GM18868 (cell line): ENCODE results near the gene FOCAD.
A peak's percentile ranks its signal among the peaks of the same experiment; 100 is the strongest.

Source experiments
- ATAC-seq: cut with Tn5 transposase; IDR thresholded peaks from one replicate; pipeline ENCODE4 v1.9.1; 2021; ENCODE audit warnings: mild to moderate bottlenecking, moderate library complexity; ENCODE audit not compliant: unreplicated experiment

Gene FOCAD

GRCh38 chr9:20788526-20789451 is 104.7 kb downstream of the FOCAD start:
- ATAC-seq, result no peak

DNA sequence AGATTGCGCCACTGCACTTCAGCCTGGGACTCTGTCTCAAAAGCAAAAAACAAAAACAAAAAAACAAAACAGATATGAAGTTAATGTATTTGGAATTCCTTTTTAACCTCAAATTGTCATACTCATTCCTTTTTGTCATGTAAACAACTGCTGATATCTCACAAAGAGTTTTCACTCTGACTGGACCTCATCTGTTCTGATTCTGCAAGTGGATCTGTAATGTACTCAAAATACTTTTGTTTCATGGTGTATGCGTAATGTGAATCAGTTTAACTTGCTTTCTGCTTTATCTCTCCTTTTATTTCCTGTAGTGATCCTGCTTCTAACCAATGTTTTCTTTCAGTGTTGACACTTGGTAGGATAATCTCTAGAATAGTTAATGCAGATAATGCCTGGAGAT is 106.7 kb downstream of the FOCAD start:
- ATAC-seq, result no peak

DNA sequence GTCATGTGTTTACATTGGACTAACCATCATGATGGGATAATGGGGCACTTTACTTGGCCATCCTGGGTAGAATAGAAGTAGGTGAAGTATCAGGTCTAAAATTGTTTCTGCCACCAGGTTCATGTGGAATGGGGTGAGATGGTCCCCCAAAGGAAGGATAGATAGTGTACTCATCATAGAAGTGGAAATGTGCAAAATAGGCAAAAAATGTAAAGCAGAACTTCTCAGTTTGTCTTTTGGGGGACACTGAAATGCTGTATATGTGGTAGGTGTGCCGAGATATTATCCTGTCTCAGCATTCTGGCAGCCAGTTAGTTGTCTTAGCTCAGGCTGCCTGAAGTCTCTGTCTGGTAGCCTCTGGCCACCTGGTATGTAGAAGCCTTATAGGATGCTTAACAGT is 107.6 kb downstream of the FOCAD start:
- ATAC-seq, result no peak

GRCh38 chr9:20804489-20805250 is 120.6 kb downstream of the FOCAD start:
- ATAC-seq, result no peak

- no peak for ATAC-seq
Measured at GRCh38 chr9:20805766-20806165, 121.7 kb downstream of the FOCAD start.

DNA sequence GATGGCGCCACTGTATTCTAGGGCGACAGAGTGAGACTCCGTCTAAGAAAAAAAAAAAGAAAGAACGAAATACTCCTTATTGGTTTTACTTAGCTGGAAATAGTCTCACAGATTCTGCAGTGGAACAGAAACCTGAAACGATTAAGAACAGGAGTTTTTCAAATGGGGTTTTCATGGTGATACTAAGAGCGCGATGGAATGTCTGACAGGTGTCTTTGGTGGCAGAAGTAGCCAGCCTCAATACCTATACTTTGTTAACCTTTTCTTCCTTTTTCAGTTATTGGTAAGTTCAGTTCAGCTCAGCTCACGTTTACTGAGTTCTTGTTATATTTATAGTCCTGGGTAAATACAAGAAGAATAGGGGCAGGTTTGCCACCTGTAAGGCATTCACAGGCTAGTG is 123.9 kb downstream of the FOCAD start:
- peak; percentile 47 for ATAC-seq

GRCh38 chr9:20811872-20812271 is 127.8 kb downstream of the FOCAD start:
- no peak for ATAC-seq

GRCh38 chr9:20815923-20816703 is 132.1 kb downstream of the FOCAD start:
- no peak for ATAC-seq

- no peak for ATAC-seq
Measured at GRCh38 chr9:20823051-20823450, 139.0 kb downstream of the FOCAD start.

GRCh38 chr9:20831028-20831427 is 147.0 kb downstream of the FOCAD start:
- ATAC-seq, result no peak

DNA sequence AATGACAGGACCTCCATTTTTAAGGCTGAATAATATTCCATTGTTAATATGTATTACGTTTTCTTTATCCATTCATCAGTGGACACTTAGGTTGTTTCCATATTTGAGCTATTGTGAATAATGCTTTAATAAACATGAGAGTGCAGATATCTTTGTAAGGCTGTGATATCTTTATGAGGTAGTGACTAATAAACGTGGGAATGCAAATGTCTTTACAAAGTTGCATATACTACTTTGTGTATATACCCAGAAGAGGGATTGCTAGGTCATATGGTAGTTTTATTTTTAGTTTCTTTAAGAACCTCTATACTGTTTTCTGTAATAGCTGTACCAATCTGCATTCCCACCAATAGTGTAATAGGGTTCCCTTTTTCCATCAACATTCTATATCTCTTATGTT is 148.7 kb downstream of the FOCAD start:
- no peak for ATAC-seq

DNA sequence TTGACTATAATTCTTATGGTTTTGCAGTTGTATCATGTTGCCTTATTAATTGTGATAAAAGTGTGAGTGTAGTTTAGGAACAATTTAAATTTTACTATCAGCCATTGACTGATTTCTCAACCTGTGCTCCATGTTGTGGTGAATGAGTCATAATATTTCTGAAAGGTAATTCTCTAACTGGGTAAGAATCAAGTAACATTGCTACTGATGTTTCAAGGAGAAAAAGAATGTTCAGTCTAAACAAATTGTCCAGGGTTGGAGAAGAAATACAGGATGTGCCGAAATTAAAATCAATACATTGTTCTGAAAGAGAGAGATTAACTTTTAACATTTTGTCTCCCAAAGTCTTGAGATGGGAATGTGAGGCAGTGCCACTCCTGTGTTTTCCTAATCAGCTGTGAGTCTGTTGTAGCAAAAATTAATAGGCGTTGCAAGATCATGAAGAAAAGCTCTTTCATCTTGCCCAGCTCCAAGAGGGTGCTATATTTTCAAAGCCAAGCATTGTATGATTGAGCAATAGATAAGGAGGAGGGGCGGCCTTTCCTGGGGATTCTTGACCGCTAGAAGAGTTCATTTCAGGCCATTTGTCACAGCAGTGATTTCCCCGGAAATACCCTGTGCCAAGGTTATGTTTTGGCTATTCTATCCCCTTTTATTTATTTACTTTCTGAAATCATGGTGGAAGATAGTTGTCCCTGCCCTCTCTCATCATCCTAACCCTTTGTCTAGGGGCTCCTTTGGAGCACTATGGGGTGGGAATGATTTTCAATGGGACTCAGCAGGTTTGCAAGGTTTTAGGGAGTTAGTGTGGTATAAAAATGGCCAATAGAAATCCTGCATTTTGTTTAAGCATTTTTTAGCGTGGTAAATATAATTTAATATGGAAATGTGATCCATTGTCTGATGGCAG is 151.6 kb downstream of the FOCAD start:
- no peak for ATAC-seq

GRCh38 chr9:20837166-20837565 is 153.1 kb downstream of the FOCAD start:
- no peak for ATAC-seq

DNA sequence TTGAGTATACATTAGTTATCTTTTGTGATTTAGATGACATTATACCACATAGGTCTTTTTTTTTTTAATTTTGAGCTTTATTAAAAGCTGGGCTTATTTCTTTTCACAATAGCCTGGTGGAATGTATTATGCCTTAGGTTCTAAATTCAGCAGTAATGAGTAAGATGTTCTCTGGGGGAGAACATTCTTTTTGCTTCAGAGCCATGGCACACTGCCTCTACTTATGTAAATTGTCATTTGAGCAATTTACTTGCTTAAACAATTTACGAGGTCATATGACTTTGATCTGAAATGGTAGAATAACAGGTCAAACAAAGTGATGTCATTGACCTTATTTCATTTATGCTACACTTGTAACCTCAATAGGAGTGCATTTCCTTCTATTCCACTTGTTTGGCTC is 154.2 kb downstream of the FOCAD start:
- ATAC-seq, result no peak

DNA sequence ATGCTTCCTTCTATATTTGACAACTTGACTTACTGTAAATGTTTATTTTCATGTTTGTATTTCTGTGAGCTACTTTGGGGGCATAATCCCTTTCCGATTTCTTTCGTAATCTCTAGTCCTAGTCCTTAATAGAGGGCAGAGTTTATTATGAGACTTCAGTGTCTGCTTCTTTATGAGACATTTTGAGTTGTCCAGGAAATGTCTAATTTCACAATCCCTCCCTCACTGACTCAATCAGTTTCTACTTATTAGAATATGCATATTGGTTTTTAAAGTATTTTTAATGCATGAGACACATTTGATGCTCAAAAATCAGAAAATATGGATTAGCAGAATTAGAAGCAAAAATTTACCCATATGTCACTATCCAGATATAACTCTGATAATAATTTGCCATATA is 160.9 kb downstream of the FOCAD start:
- ATAC-seq, result no peak

GRCh38 chr9:20848490-20848889 is 164.4 kb downstream of the FOCAD start:
- ATAC-seq, result no peak

DNA sequence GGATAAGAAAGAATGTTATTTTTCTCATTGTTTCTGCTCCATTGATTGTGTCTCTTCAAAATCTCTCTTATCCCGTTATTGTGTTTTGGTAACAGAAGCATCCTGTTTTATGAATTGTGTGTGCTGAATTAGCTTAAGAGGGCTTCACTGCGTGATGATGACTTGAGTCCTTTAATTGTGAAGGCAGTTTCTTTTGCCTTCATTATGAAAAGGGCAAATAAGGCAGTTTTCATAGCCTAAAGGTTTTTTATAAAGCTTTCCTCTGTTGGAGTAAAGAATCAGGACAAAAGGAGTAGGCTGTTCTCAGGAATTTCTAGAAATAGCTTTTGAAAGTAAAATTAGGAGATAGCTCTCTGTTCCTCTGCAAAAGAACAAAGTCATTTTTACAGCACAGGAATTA is 169.8 kb downstream of the FOCAD start:
- ATAC-seq, result no peak

- no peak for ATAC-seq
Measured at GRCh38 chr9:20854444-20854843, 170.4 kb downstream of the FOCAD start.

- no peak for ATAC-seq
Measured at GRCh38 chr9:20863945-20864344, 179.9 kb downstream of the FOCAD start.

- no peak for ATAC-seq
Measured at GRCh38 chr9:20865347-20865746, 181.3 kb downstream of the FOCAD start.
